ENCODE measurements around the gene FARSB. TPM values are rescaled to one million over a fixed set of nuclear protein-coding genes. Genes with fewer than 3 reads are reported as not detected.

Gene FARSB
- total and polyA plus RNA-seq, 2 donors (not counting 1 experiment from before 2014, with no cell fraction given): 9.4 to 34.8 TPM

GRCh38 chr2:222701721-222702131, 45.8 kb upstream of the FARSB start:
- H2AFZ ChIP-seq (ENCODE audit: low read length): no peak overlapping the region
- H4K20me1 ChIP-seq (ENCODE audit: control insufficient read depth, extremely low read depth, insufficient read depth, low read length): no peaks in the 10 kb centered on the region
- no peaks in the 10 kb centered on the region for H3K9me3 ChIP-seq (ENCODE audit: control insufficient read depth, insufficient read depth, low read depth, low read length)
- no peak overlapping the region for H3K4me2 ChIP-seq (ENCODE audit: extremely low read depth, insufficient read depth, low read length)
- H3K79me2 ChIP-seq (ENCODE audit: control insufficient read depth, insufficient read depth, low read length): no peaks in the 10 kb centered on the region
- H3K27ac ChIP-seq (ENCODE audit: insufficient read depth, low read length): no peak overlapping the region
- no peak for DNase-seq (ENCODE audit: low read depth in 2 of 2)
- no peak overlapping the region for H3K4me3 ChIP-seq (replicated peaks in 1 of 4; ENCODE audit: control extremely low read depth in 1 of 4, insufficient read depth in 1 of 4, low read depth in 3 of 4, low read length in 4 of 4)
- no peak for TF ChIP-seq EZH2 (IDR thresholded peaks at IDR 0.05; ENCODE audit: low read length, missing control alignments)
- TF ChIP-seq, protein P1, sequence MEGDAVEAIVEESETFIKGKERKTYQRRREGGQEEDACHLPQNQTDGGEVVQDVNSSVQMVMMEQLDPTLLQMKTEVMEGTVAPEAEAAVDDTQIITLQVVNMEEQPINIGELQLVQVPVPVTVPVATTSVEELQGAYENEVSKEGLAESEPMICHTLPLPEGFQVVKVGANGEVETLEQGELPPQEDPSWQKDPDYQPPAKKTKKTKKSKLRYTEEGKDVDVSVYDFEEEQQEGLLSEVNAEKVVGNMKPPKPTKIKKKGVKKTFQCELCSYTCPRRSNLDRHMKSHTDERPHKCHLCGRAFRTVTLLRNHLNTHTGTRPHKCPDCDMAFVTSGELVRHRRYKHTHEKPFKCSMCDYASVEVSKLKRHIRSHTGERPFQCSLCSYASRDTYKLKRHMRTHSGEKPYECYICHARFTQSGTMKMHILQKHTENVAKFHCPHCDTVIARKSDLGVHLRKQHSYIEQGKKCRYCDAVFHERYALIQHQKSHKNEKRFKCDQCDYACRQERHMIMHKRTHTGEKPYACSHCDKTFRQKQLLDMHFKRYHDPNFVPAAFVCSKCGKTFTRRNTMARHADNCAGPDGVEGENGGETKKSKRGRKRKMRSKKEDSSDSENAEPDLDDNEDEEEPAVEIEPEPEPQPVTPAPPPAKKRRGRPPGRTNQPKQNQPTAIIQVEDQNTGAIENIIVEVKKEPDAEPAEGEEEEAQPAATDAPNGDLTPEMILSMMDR (conservative IDR thresholded peaks at IDR 0.05 in 1 of 2, IDR thresholded peaks at IDR 0.05 in 1 of 2; ENCODE audit: low read depth in 1 of 2, low read length in 2 of 2): no peak
- H3K4me1 ChIP-seq (ENCODE audit: control insufficient read depth, extremely low read depth, insufficient read depth, low read length): peaks cover 2% of the 10 kb centered on the region
- H3K9ac ChIP-seq (ENCODE audit: insufficient read depth, low read length): no peak overlapping the region
- H3K27me3 ChIP-seq (ENCODE audit: control insufficient read depth, insufficient read depth, low read length): no peaks in the 10 kb centered on the region
- H3K36me3 ChIP-seq (ENCODE audit: control insufficient read depth, insufficient read depth, low read length): no peaks in the 10 kb centered on the region

DNA sequence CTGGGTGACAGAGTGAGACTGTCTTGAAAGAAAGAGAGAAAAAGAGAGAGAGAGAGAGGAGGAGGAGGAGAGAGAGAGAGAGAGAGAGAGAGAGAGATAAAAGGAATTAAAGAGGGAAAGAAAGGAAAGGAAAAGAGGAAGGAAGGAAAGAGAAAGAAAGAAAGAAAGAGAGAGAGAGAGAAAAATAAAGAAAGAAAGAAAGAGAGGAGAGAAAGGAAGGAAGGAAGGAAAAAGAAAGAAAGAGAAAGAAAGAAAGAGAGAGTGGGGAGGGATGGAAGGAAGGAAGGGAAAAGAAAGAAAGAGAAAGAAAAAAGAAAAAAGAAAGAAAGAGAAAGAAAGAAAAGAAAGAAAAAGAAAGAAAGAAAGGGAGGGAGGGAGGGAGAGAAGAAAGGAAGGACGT, 45.3 kb upstream of the FARSB start:
- Histone ChIP-seq H3K9ac (ENCODE audit: insufficient read depth, low read length) (no peak overlapping the region), H3K27ac (ENCODE audit: insufficient read depth, low read length) (no peak overlapping the region)

GRCh38 chr2:222698276-222698675, 42.4 kb upstream of the FARSB start:
- Histone ChIP-seq H3K4me1 (ENCODE audit: control insufficient read depth, extremely low read depth, insufficient read depth, low read length) (no peaks in the 10 kb centered on the region), H2AFZ (ENCODE audit: low read length) (no peak overlapping the region), H3K27ac (ENCODE audit: insufficient read depth, low read length) (no peak overlapping the region), H3K79me2 (ENCODE audit: control insufficient read depth, insufficient read depth, low read length) (no peaks in the 10 kb centered on the region), H3K27me3 (ENCODE audit: control insufficient read depth, insufficient read depth, low read length) (no peaks in the 10 kb centered on the region), H3K4me3 (replicated peaks in 1 of 4; ENCODE audit: control extremely low read depth in 1 of 4, insufficient read depth in 1 of 4, low read depth in 3 of 4, low read length in 4 of 4) (no peak overlapping the region), H3K9ac (ENCODE audit: insufficient read depth, low read length) (no peak overlapping the region), H3K4me2 (ENCODE audit: extremely low read depth, insufficient read depth, low read length) (no peak overlapping the region), H4K20me1 (ENCODE audit: control insufficient read depth, extremely low read depth, insufficient read depth, low read length) (no peaks in the 10 kb centered on the region), H3K36me3 (ENCODE audit: control insufficient read depth, insufficient read depth, low read length) (no peaks in the 10 kb centered on the region), H3K9me3 (ENCODE audit: control insufficient read depth, insufficient read depth, low read depth, low read length) (no peaks in the 10 kb centered on the region)
- no peak for TF ChIP-seq EZH2 (IDR thresholded peaks at IDR 0.05; ENCODE audit: low read length, missing control alignments)
- TF ChIP-seq, protein P1 (conservative IDR thresholded peaks at IDR 0.05 in 1 of 2, IDR thresholded peaks at IDR 0.05 in 1 of 2; ENCODE audit: low read depth in 1 of 2, low read length in 2 of 2): no peak
- no peak for DNase-seq (ENCODE audit: low read depth in 2 of 2)

More for the DNA sequence above, 45.3 kb upstream of the FARSB start:
- Histone ChIP-seq H3K9me3 (ENCODE audit: control insufficient read depth, insufficient read depth, low read depth, low read length) (no peaks in the 10 kb centered on the region), H3K36me3 (ENCODE audit: control insufficient read depth, insufficient read depth, low read length) (no peaks in the 10 kb centered on the region), H3K4me3 (replicated peaks in 1 of 4; ENCODE audit: control extremely low read depth in 1 of 4, insufficient read depth in 1 of 4, low read depth in 3 of 4, low read length in 4 of 4) (no peak overlapping the region), H3K79me2 (ENCODE audit: control insufficient read depth, insufficient read depth, low read length) (no peaks in the 10 kb centered on the region), H3K4me1 (ENCODE audit: control insufficient read depth, extremely low read depth, insufficient read depth, low read length) (peaks cover 2% of the 10 kb centered on the region), H2AFZ (ENCODE audit: low read length) (no peak overlapping the region), H3K27me3 (ENCODE audit: control insufficient read depth, insufficient read depth, low read length) (no peaks in the 10 kb centered on the region), H4K20me1 (ENCODE audit: control insufficient read depth, extremely low read depth, insufficient read depth, low read length) (no peaks in the 10 kb centered on the region), H3K4me2 (ENCODE audit: extremely low read depth, insufficient read depth, low read length) (no peak overlapping the region)
- no peak for TF ChIP-seq EZH2 (IDR thresholded peaks at IDR 0.05; ENCODE audit: low read length, missing control alignments)
- TF ChIP-seq, protein P1 (conservative IDR thresholded peaks at IDR 0.05 in 1 of 2, IDR thresholded peaks at IDR 0.05 in 1 of 2; ENCODE audit: low read depth in 1 of 2, low read length in 2 of 2): no peak
- DNase-seq (ENCODE audit: low read depth in 2 of 2): no peak

Data from fibroblast of lung (primary cell).